Gastrocnemius medialis (tissue), 4 donors: Measurements from ENCODE around the gene AREL1. TPM values are rescaled to one million over a fixed set of nuclear protein-coding genes. Genes with fewer than 3 reads are reported as not detected.

Experiments
- ATAC-seq, 2 donors: fragments of 150-250 bp; one replicate each; pipeline ENCODE4 v1.9.1; 2016
- DNase-seq, 2 donors: peaks; one replicate each; pipeline ENCODE4 v3.0.0-alpha.2; 2019
- H3K27ac ChIP-seq, 4 donors: fragments of 200-600 bp; sonication (generic); 1 replicate in 1 of 4; 2 replicates in 3 of 4; pipeline ENCODE4 v1.5.1; 2016 to 2018; ENCODE audit warnings: mild to moderate bottlenecking in 2 of 4, moderate library complexity in 1 of 4
- H3K27me3 ChIP-seq, 3 donors: fragments of 200-600 bp; sonication (generic) in 2 of 3; 1 replicate in 1 of 3; 2 replicates in 2 of 3; pipeline versions ENCODE4 v1.5.1 to v1.6.0; 2016 to 2019; ENCODE audit warnings: mild to moderate bottlenecking in 1 of 3, moderate library complexity in 1 of 3
- H3K36me3 ChIP-seq, 2 donors: fragments of 200-600 bp; sonication (generic) in 1 of 2; one replicate each; pipeline ENCODE4 v1.5.1; 2017 to 2018
- H3K4me1 ChIP-seq, 2 donors: fragments of 200-600 bp; sonication (generic) in 1 of 2; one replicate each; pipeline ENCODE4 v1.5.1; 2016 to 2017; ENCODE audit warnings: mild to moderate bottlenecking in 2 of 2
- H3K4me3 ChIP-seq, 4 donors: fragments of 200-600 bp; sonication (generic) in 3 of 4; 1 replicate in 1 of 4; 2 replicates in 3 of 4; pipeline ENCODE4 v1.5.1; 2016 to 2019; ENCODE audit warnings: mild to moderate bottlenecking in 2 of 4
- H3K9me3 ChIP-seq, 3 donors: fragments of 200-600 bp; sonication (generic) in 2 of 3; 1 replicate in 1 of 3; 2 replicates in 2 of 3; pipeline ENCODE4 v1.5.1; 2016 to 2019
- POLR2A ChIP-seq, 2 donors: fragments of 450-650 bp; IDR thresholded peaks; one replicate each; pipeline ENCODE4 v1.6.1; 2017; ENCODE audit warnings: antibody characterized with exemption in 2 of 2, mild to moderate bottlenecking in 2 of 2, moderate library complexity in 2 of 2
- in situ Hi-C, 4 donors: fragments of 200-750 bp; cut with MboI; loops; one replicate each; pipeline versions ENCODE4 v1.15.0 to v1.8.0; 2017; ENCODE audit warnings: low sequenced_read_pairs in 4 of 4
- intact Hi-C: fragments of 100-400 bp; cut with DNase I; formaldehyde crosslinking; loops from one replicate; pipeline ENCODE4 v1.15.1; 2023; ENCODE audit warnings: low total_unique reads
- total RNA-seq, 4 donors: library from RNA; depleted of rRNA; stranded (reverse); fragments of >200 nt; gene quantifications; one replicate each; pipeline versions ENCODE4 v1.1.0 to v1.2.3, GENCODE V29; 2016
- TF ChIP-seq, protein P1 (sequence below), 5 experiments: fragments of 450-650 bp in 3 of 5; fragments of 200-600 bp in 2 of 5; sonication (generic) in 2 of 5; IDR thresholded peaks in 4 of 5; conservative IDR thresholded peaks in 1 of 5; 1 replicate in 4 of 5; 2 replicates in 1 of 5; pipeline ENCODE4 v1.5.1; 2016 to 2019; ENCODE audit warnings: antibody characterized with exemption in 5 of 5, mild to moderate bottlenecking in 3 of 5, moderate library complexity in 3 of 5

Gene AREL1
- total RNA-seq, 4 donors from 2014 or later: 14.7 to 30.1 (median 22.1) TPM

DNA sequence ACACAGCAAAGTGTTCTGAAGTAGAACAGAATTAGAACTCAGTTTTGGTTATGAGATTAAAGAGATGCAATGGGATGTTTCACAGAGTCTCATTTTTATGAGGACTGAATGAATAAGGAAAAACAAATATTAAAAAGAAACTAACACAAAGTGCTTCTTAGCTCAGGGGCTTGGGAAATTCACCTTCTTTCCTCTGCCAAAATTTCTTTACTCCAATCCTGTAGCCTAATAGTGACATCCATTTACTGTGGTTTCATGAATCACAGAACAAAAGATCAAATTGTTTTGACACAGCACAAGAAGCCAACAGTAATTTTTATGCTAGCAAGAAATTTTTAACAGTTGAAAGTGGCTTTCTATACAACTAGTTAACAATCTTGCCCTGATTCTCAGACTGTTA is 37.7 kb downstream of the AREL1 start:
- Histone ChIP-seq H3K27ac (no peak overlapping the region), H3K36me3 (peaks cover 2 to 63% of the 10 kb centered on the region in 2 donors), H3K9me3 (no peaks in the 10 kb centered on the region), H3K4me3 (no peak overlapping the region), H3K4me1 (peaks cover 8% of the 10 kb centered on the region in 2 donors), H3K27me3 (no peaks in the 10 kb centered on the region)
- intact Hi-C loops (no loop called here), in situ Hi-C loops (no loop called here)
- TF ChIP-seq, protein P1, sequence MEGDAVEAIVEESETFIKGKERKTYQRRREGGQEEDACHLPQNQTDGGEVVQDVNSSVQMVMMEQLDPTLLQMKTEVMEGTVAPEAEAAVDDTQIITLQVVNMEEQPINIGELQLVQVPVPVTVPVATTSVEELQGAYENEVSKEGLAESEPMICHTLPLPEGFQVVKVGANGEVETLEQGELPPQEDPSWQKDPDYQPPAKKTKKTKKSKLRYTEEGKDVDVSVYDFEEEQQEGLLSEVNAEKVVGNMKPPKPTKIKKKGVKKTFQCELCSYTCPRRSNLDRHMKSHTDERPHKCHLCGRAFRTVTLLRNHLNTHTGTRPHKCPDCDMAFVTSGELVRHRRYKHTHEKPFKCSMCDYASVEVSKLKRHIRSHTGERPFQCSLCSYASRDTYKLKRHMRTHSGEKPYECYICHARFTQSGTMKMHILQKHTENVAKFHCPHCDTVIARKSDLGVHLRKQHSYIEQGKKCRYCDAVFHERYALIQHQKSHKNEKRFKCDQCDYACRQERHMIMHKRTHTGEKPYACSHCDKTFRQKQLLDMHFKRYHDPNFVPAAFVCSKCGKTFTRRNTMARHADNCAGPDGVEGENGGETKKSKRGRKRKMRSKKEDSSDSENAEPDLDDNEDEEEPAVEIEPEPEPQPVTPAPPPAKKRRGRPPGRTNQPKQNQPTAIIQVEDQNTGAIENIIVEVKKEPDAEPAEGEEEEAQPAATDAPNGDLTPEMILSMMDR (IDR thresholded peaks at IDR 0.05 in 4 of 5, conservative IDR thresholded peaks at IDR 0.05 in 1 of 5): no peak
- no peak for TF ChIP-seq POLR2A (IDR thresholded peaks at IDR 0.05)
- ATAC-seq: no peak
- DNase-seq: no peak

DNA sequence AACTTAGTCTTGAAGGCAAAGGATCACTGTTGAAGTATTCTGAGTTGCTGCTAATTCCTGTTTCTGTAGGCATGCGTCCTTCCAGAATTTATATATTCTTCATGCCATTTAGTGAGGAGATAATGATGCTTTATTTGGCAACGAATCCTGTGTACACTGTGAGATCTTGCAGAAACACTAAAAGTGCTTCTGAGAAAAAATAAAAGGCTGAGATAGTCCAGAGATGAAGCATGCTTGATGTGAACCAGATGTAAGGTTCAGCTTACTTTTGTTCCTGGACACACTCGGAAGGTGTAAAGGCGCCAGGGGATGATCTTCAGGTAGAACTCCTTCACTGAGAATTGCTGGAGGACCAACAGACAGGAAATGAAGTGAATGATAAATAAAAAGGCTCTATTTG is 39.1 kb downstream of the AREL1 start:
- Histone ChIP-seq H3K36me3 (peaks cover 2 to 72% of the 10 kb centered on the region in 2 donors), H3K27ac (no peak overlapping the region), H3K27me3 (no peaks in the 10 kb centered on the region), H3K4me3 (no peak overlapping the region), H3K4me1 (peaks cover 8% of the 10 kb centered on the region in 2 donors), H3K9me3 (no peaks in the 10 kb centered on the region)
- no peak for TF ChIP-seq POLR2A (IDR thresholded peaks at IDR 0.05)
- TF ChIP-seq, protein P1 (IDR thresholded peaks at IDR 0.05 in 4 of 5, conservative IDR thresholded peaks at IDR 0.05 in 1 of 5): no peak
- ATAC-seq (no peak), DNase-seq (no peak)
- intact Hi-C loops (no loop called here), in situ Hi-C loops (no loop called here)

DNA sequence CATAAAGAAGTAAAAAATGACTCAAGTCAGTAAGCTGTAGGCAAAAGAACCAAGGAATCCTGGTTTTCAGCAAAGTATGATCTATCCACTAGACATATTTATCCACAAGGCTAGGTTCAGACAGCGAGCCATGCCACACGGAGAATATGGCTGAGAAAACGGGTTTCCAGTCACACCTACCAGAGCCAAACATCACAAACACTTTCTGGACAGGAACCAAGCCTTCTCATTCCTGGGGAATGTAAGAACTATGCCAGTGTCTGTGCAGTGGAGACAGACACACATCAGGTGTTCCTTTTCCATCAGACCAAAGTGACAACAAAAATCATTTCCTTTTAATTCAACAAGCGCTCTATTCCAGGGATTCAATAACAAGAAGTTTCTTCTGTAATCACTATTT is 41.1 kb downstream of the AREL1 start:
- Histone ChIP-seq H3K36me3 (peaks cover 2 to 91% of the 10 kb centered on the region in 2 donors), H3K4me1 (peaks cover 8% of the 10 kb centered on the region in 2 donors), H3K27me3 (no peaks in the 10 kb centered on the region), H3K27ac (peak overlapping the region in 2 of 4 donors; percentile 60 to 62), H3K9me3 (no peaks in the 10 kb centered on the region), H3K4me3 (no peak overlapping the region)
- intact Hi-C loops: no loop called here
- DNase-seq: peak in 1 of 2 donors; percentile 26
- in situ Hi-C loops: no loop called here
- TF ChIP-seq POLR2A (IDR thresholded peaks at IDR 0.05): no peak
- TF ChIP-seq, protein P1 (IDR thresholded peaks at IDR 0.05 in 4 of 5, conservative IDR thresholded peaks at IDR 0.05 in 1 of 5): no peak
- ATAC-seq: peak; percentile 93 to 95

- ATAC-seq (no peak), DNase-seq (no peak)
- in situ Hi-C loops: no loop called here
- Histone ChIP-seq H3K27ac (no peak overlapping the region), H3K27me3 (no peaks in the 10 kb centered on the region), H3K36me3 (peaks cover 2 to 85% of the 10 kb centered on the region in 2 donors), H3K9me3 (no peaks in the 10 kb centered on the region), H3K4me1 (peaks cover 8% of the 10 kb centered on the region in 2 donors), H3K4me3 (no peak overlapping the region)
- TF ChIP-seq POLR2A (IDR thresholded peaks at IDR 0.05): no peak
- TF ChIP-seq, protein P1 (IDR thresholded peaks at IDR 0.05 in 4 of 5, conservative IDR thresholded peaks at IDR 0.05 in 1 of 5): no peak
- intact Hi-C loops: no loop called here
Observed at GRCh38 chr14:74670726-74671411, 42.0 kb downstream of the AREL1 start.
